Measurements from ENCODE around the gene MED4. TPM values are rescaled to one million over a fixed set of nuclear protein-coding genes. Genes with fewer than 3 reads are reported as not detected.

Gene MED4
- total RNA-seq, 1 experiment from 2014 or later: 28.5 TPM

- H3K4me1 Mint-ChIP-seq (ENCODE audit: low read depth, unreplicated experiment): peaks cover 18% of the 10 kb centered on the region
- no TSS peak for BruUV-seq (replicated peaks)
- intact Hi-C loops (cut with micrococcal nuclease; ENCODE audit: unreplicated experiment): no loop called here
- H3K27ac Mint-ChIP-seq (ENCODE audit: unreplicated experiment): peak overlapping the region; percentile 67
- TF ChIP-seq CTCF (IDR thresholded peaks at IDR 0.05; ENCODE audit: unreplicated experiment): no peak
- peak overlapping the region; percentile 87 for H3K4me3 Mint-ChIP-seq (ENCODE audit: low read depth, unreplicated experiment)
- no peak for DNase-seq
- no peaks in the 10 kb centered on the region for H3K27me3 Mint-ChIP-seq (ENCODE audit: unreplicated experiment)
- no peaks in the 10 kb centered on the region for H3K9me3 Mint-ChIP-seq (ENCODE audit: low read depth, unreplicated experiment)
- H3K36me3 Mint-ChIP-seq (ENCODE audit: insufficient read depth, unreplicated experiment): peaks cover 18% of the 10 kb centered on the region
- CTCF ChIA-PET: interaction anchor here (0.6 to 2.3 kb wide), 3 partner anchors 56 to 683 kb away, joined by 3 to 7 read pairs (median 7); partner anchors contain the start of gene NUDT15
Observed at GRCh38 chr13:48094404-48094780, 512 bp downstream of the MED4 start.

- Mint-ChIP-seq H3K4me3 (ENCODE audit: low read depth, unreplicated experiment) (peak overlapping the region; percentile 87), H3K27ac (ENCODE audit: unreplicated experiment) (peak overlapping the region; percentile 67), H3K27me3 (ENCODE audit: unreplicated experiment) (no peaks in the 10 kb centered on the region), H3K4me1 (ENCODE audit: low read depth, unreplicated experiment) (peaks cover 18% of the 10 kb centered on the region), H3K36me3 (ENCODE audit: insufficient read depth, unreplicated experiment) (peaks cover 18% of the 10 kb centered on the region), H3K9me3 (ENCODE audit: low read depth, unreplicated experiment) (no peaks in the 10 kb centered on the region)
- intact Hi-C loops (cut with micrococcal nuclease; ENCODE audit: unreplicated experiment): no loop called here
- BruUV-seq (replicated peaks): no TSS peak
- no peak for DNase-seq
- TF ChIP-seq CTCF (IDR thresholded peaks at IDR 0.05; ENCODE audit: unreplicated experiment): no peak
- CTCF ChIA-PET: interaction anchor here (2.3 kb wide), 1 partner anchor 56 kb away, joined by 7 read pairs; the partner anchor contains the start of gene NUDT15
Observed at GRCh38 chr13:48093588-48093987, 1.3 kb downstream of the MED4 start.

- CTCF ChIA-PET: no interaction called here
- Mint-ChIP-seq H3K36me3 (ENCODE audit: insufficient read depth, unreplicated experiment) (peaks cover 6% of the 10 kb centered on the region), H3K9me3 (ENCODE audit: low read depth, unreplicated experiment) (no peaks in the 10 kb centered on the region), H3K27me3 (ENCODE audit: unreplicated experiment) (no peaks in the 10 kb centered on the region), H3K4me3 (ENCODE audit: low read depth, unreplicated experiment) (no peak overlapping the region), H3K27ac (ENCODE audit: unreplicated experiment) (no peak overlapping the region), H3K4me1 (ENCODE audit: low read depth, unreplicated experiment) (peaks cover 2% of the 10 kb centered on the region)
- BruUV-seq (replicated peaks): no TSS peak
- intact Hi-C loops (cut with micrococcal nuclease; ENCODE audit: unreplicated experiment): no loop called here
- no peak for DNase-seq
- no peak for TF ChIP-seq CTCF (IDR thresholded peaks at IDR 0.05; ENCODE audit: unreplicated experiment)
Observed at GRCh38 chr13:48086272-48086671, 8.6 kb downstream of the MED4 start.

- H3K4me3 Mint-ChIP-seq (ENCODE audit: low read depth, unreplicated experiment): no peak overlapping the region
- BruUV-seq (replicated peaks): no TSS peak
- TF ChIP-seq CTCF (IDR thresholded peaks at IDR 0.05; ENCODE audit: unreplicated experiment): no peak
- intact Hi-C loops (cut with micrococcal nuclease; ENCODE audit: unreplicated experiment): no loop called here
- H3K27ac Mint-ChIP-seq (ENCODE audit: unreplicated experiment): no peak overlapping the region
- peaks cover 6% of the 10 kb centered on the region for H3K36me3 Mint-ChIP-seq (ENCODE audit: insufficient read depth, unreplicated experiment)
- H3K27me3 Mint-ChIP-seq (ENCODE audit: unreplicated experiment): no peaks in the 10 kb centered on the region
- no peak for DNase-seq
- CTCF ChIA-PET: no interaction called here
- no peaks in the 10 kb centered on the region for H3K4me1 Mint-ChIP-seq (ENCODE audit: low read depth, unreplicated experiment)
- no peaks in the 10 kb centered on the region for H3K9me3 Mint-ChIP-seq (ENCODE audit: low read depth, unreplicated experiment)
Observed at GRCh38 chr13:48081739-48082138, 13.2 kb downstream of the MED4 start.
